Muscle of back (tissue), 11 donors: ENCODE results near the gene ZBTB46. TPM values are rescaled to one million over a fixed set of nuclear protein-coding genes. Genes with fewer than 3 reads are reported as not detected.
"Not testable (repeated sequence)": the region's sequence is repeated elsewhere in the genome, so short reads cannot be mapped to it uniquely, and the experiment has no call there.

ENCODE experiments used
- DNase-seq, 3 donors: peaks; one replicate each; pipeline versions ENCODE4 v3.0.0 to v3.0.0-alpha.2; 2013
- polyA plus RNA-seq, 10 donors: library from polyadenylated mRNA; unstranded; fragments of 120-200 nt; gene quantifications; one replicate each; pipeline ENCODE4 v1.2.1, GENCODE V29; 2013; ENCODE audit not compliant: insufficient read length in 10 of 10

Gene ZBTB46
- polyA plus RNA-seq, 10 donors = 12.8 to 17.3 (median 14.8) TPM

- DNase-seq = peak in 1 of 3 donors; percentile 63
Measured at GRCh38 chr20:63819224-63819921, 11.7 kb downstream of the ZBTB46 start.

GRCh38 chr20:63815615-63816253 lies 15.3 kb downstream of the ZBTB46 start:
- DNase-seq = no peak

- no peak for DNase-seq
Measured at GRCh38 chr20:63814891-63815614, 16.0 kb downstream of the ZBTB46 start.

- no peak for DNase-seq
Measured at GRCh38 chr20:63811491-63811875, 19.6 kb downstream of the ZBTB46 start.

GRCh38 chr20:63810730-63811490 lies 20.2 kb downstream of the ZBTB46 start:
- DNase-seq = no peak

GRCh38 chr20:63809856-63810255 lies 21.2 kb downstream of the ZBTB46 start:
- DNase-seq = no peak

GRCh38 chr20:63808964-63809674 lies 21.9 kb downstream of the ZBTB46 start:
- DNase-seq = no peak

GRCh38 chr20:63808145-63808724 lies 22.8 kb downstream of the ZBTB46 start:
- DNase-seq = no peak

GRCh38 chr20:63807654-63808053 lies 23.4 kb downstream of the ZBTB46 start:
- no peak for DNase-seq

GRCh38 chr20:63804308-63804636 lies 26.8 kb downstream of the ZBTB46 start:
- DNase-seq = no peak

GRCh38 chr20:63802469-63803240 lies 28.4 kb downstream of the ZBTB46 start:
- no peak for DNase-seq

GRCh38 chr20:63801174-63801573 lies 29.9 kb downstream of the ZBTB46 start:
- not testable (repeated sequence) for DNase-seq

- not testable (repeated sequence) for DNase-seq
Measured at GRCh38 chr20:63800411-63800810, 30.7 kb downstream of the ZBTB46 start.

- not testable (repeated sequence) for DNase-seq
Measured at GRCh38 chr20:63799127-63799526, 31.9 kb downstream of the ZBTB46 start.

- not testable (repeated sequence) for DNase-seq
Measured at GRCh38 chr20:63797175-63797574, 33.9 kb downstream of the ZBTB46 start.

- no peak for DNase-seq
Measured at GRCh38 chr20:63795178-63795830, 35.8 kb downstream of the ZBTB46 start.

GRCh38 chr20:63794614-63795013 lies 36.5 kb downstream of the ZBTB46 start:
- no peak for DNase-seq

- DNase-seq = no peak
Measured at GRCh38 chr20:63792866-63793265, 38.2 kb downstream of the ZBTB46 start.

GRCh38 chr20:63791497-63792156 lies 39.4 kb downstream of the ZBTB46 start:
- DNase-seq = no peak
